NCI-H1694 treated with DMSO at 0.1 percent for 48 hours (cell line): ENCODE data around the gene RAB43.
"Not testable (repeated sequence)": the region's sequence is repeated elsewhere in the genome, so short reads cannot be mapped to it uniquely, and the experiment has no call there.

ENCODE experiments used
- DNase-seq: peaks from one replicate; lab custom pipeline; 2025; lab: John Stamatoyannopoulos, UW

Gene RAB43

GRCh38 chr3:129121792-129122411 lies at the start of gene RAB43:
TSS of gene RAB43 (minus strand) at chr3:129121804. CDS start at chr3:129121489, 315 bp downstream.
- peak; percentile 32 for DNase-seq

DNA sequence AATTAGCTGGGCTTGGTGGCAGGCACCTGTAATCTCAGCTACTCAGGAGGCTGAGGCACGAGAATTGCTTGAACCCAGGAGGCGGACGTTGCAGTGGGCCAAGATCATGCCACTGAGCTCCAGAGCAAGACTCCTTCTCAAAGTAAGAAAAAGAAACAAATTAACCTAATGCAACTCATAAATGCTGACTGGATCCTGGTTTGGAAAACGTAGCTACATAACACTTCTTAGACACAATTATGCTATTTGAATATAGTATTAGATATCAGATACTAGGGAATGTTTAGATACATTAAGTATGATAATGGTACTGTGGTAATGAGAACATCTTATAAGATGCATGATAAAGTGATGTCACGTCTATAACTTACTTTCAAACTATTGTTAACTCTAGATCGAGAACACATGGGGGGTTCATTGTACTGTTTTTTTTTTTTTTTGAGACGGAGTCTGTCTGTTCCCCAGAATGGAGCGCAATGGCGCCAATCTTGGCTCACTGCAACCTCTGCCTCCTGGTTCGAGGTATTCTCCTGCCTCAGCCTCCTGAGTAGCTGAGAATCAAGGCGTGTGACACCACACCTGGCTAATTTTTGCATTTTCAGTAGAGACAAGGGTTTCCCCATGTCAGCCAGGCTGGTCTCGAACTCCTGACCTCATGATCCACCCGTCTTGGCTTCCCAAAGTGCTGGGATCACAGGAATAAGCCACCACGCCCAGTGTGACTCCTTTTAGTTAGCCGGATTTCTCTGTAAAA lies 45.2 kb upstream of the RAB43 start:
- DNase-seq, result no peak

GRCh38 chr3:129165594-129165993 lies 44.0 kb upstream of the RAB43 start:
- DNase-seq, result not testable (repeated sequence)

DNA sequence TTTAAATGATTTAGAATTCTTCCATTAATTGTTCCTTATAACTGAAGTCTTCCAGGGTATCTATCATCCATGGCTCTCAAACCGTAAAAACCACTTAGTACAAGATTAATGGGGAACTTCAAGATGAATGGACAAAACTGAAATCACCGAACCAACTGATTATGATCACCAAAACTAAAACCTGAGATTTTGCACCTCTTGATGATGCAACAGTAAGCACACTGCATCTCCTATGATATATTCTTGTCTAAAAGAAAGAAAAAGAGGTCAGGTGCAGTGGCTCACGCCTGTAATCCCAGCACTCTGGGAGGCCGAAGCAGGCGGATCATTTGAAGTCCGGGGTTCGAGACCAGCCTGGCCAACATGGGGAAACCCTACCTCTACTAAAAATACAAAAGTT lies 42.9 kb upstream of the RAB43 start:
- no peak for DNase-seq

GRCh38 chr3:129162729-129163579 lies 41.4 kb upstream of the RAB43 start:
- DNase-seq, result no peak

- DNase-seq, result no peak
Measured at GRCh38 chr3:129161860-129162271, 40.3 kb upstream of the RAB43 start.

DNA sequence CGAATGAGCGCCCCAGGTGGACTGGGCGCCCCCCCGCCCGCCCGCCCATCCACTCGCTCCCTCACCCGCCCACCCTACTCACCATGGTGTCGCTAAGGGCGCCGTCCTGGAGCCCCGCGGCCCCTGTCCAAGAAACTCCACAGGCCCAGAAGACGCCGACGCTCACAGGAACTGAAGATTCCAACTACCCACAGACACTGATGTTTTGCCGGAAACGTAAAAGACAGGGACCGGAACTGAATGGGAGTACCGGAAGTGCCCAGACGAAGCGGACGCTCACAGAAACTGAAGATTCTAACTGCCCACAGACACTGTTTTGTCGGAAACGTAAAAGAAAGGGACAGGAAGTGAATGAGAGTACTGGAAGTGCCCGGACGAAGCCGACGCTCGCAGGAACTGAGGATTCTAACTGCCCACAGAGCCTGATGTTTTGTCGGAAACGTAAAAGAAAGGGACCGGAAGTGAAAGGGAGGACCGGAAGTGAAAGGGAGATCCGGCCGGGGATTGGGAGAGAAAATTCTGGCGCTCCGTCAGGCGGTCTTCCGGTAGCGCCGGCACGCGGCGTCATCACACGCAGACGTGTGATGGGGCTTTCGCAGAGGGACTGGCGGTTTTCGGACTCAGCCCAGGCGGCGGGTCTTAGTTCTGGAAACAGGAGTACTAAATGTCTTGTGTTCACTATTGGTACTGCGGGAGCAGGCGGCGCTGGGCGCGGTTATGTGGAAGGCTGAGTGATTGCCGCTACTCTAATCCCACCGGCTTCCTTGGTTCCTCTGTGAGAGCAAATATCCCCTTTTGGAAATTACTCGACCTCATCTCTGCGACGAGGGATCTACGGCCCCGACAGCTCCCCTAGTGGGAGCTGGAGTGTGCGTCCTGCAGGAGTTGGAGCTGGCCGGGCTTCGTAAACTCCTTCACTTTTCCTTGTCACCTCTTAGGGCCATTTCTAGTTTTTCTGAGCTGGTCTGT lies 39.6 kb upstream of the RAB43 start, which contains the start of gene ISY1:
Gene ISY1, minus strand, starts transcription at position 173 of the 969 bp plus-strand sequence. Its CDS starts 88 bp downstream, at position 85.
- DNase-seq, result peak; percentile 99

DNA sequence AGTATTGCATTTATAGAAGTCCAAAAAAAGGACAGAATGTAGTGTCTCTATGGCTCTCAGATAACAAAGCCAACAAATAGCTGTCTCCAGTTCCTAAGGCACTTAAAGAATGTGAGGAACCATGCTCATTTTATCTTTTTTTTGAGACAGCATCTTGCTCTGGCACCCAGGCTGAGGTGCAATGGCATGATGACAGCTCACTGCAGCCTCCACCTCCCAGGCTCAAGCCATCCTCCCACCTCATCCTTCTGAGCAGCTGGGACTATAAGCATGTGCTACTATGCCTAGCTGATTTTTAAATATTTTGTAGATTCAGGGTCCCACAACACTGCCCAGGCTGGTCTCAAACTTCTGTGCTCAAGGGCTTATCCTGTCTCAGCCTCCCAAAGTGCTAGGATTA lies 23.2 kb upstream of the RAB43 start:
- no peak for DNase-seq

GRCh38 chr3:129141011-129141410 lies 19.4 kb upstream of the RAB43 start:
- not testable (repeated sequence) for DNase-seq

GRCh38 chr3:129139911-129140310 lies 18.3 kb upstream of the RAB43 start:
- no peak for DNase-seq

GRCh38 chr3:129136275-129136674 lies 14.7 kb upstream of the RAB43 start:
- not testable (repeated sequence) for DNase-seq

GRCh38 chr3:129132097-129132866 lies 10.7 kb upstream of the RAB43 start:
- DNase-seq, result no peak

- DNase-seq, result no peak
Measured at GRCh38 chr3:129131465-129132088, 10.0 kb upstream of the RAB43 start.

DNA sequence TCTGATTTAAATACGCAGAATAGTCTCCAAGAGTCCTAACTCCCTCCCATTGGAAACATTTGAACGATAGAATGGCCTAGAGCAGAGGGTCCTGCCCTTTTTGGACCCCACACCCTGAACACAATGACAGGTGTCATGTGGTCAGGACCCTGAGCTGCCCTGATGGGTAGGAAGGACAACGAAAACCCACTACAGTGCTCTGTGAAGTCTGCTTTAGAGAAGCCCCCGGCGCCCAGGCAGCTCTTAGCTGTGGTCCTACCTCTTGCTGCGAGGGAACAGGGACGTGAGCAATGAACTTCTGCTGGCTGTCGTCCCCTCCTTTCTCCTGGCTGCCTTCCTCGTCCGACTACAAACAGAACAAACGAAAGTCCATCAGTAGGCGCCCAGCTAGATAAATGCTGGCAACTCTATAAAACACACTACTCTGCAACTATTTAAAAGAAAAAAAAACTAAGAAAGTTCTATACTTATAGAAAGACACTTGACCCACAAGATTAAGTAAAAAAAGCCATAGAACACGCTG lies 8.7 kb upstream of the RAB43 start:
- no peak for DNase-seq

GRCh38 chr3:129128357-129129155 lies 7.0 kb upstream of the RAB43 start:
- no peak for DNase-seq

GRCh38 chr3:129126726-129127280 lies 5.2 kb upstream of the RAB43 start:
- DNase-seq, result no peak

- no peak for DNase-seq
Measured at GRCh38 chr3:129123314-129124060, 1.9 kb upstream of the RAB43 start.
